HEK293 (cell line): ENCODE measurements around the gene SNRNP70.

Source experiments
- BCL11A ChIP-seq: fragments of 450-650 bp; formaldehyde crosslinking; IDR thresholded peaks from 2 replicates; pipeline ENCODE4 v1.5.1; 2016; ENCODE audit warnings: low read depth, missing biosample characterization, missing genetic modification characterization
- EGR2 ChIP-seq: fragments of 450-650 bp; formaldehyde crosslinking; IDR thresholded peaks from 2 replicates; pipeline ENCODE4 v1.5.1; 2016; ENCODE audit warnings: low read depth, missing biosample characterization, missing genetic modification characterization
- WT1 ChIP-seq: fragments of 450-650 bp; formaldehyde crosslinking; IDR thresholded peaks from 2 replicates; pipeline ENCODE4 v1.5.1; 2016; ENCODE audit warnings: missing biosample characterization, missing genetic modification characterization
- YY2 ChIP-seq: fragments of 450-650 bp; formaldehyde crosslinking; IDR thresholded peaks from 2 replicates; pipeline ENCODE4 v1.5.1; 2016; ENCODE audit warnings: missing biosample characterization, missing genetic modification characterization
- ZBTB1 ChIP-seq: fragments of 450-650 bp; formaldehyde crosslinking; IDR thresholded peaks from 2 replicates; pipeline ENCODE4 v1.5.1; 2016; ENCODE audit warnings: missing biosample characterization, missing genetic modification characterization
- ZFP37 ChIP-seq: fragments of 450-650 bp; formaldehyde crosslinking; IDR thresholded peaks from 2 replicates; pipeline ENCODE4 v1.5.1; 2016; ENCODE audit warnings: missing biosample characterization, missing genetic modification characterization
- ZNF10 ChIP-seq: fragments of 450-650 bp; formaldehyde crosslinking; IDR thresholded peaks from 2 replicates; pipeline ENCODE4 v1.5.1; 2017; ENCODE audit warnings: missing biosample characterization, missing genetic modification characterization
- ZNF132 ChIP-seq: fragments of 450-650 bp; formaldehyde crosslinking; IDR thresholded peaks from 2 replicates; pipeline ENCODE4 v1.5.1; 2017; ENCODE audit warnings: missing biosample characterization, missing genetic modification characterization, borderline replicate concordance
- ZNF140 ChIP-seq: fragments of 450-650 bp; formaldehyde crosslinking; IDR thresholded peaks from 2 replicates; pipeline ENCODE4 v1.5.1; 2016; ENCODE audit warnings: missing biosample characterization, missing genetic modification characterization
- ZNF155 ChIP-seq: fragments of 450-650 bp; formaldehyde crosslinking; IDR thresholded peaks from 2 replicates; pipeline ENCODE4 v1.5.1; 2016; ENCODE audit warnings: missing biosample characterization, missing genetic modification characterization
- ZNF175 ChIP-seq: fragments of 450-650 bp; formaldehyde crosslinking; IDR thresholded peaks from 2 replicates; pipeline ENCODE4 v1.5.1; 2016; ENCODE audit warnings: missing biosample characterization, missing genetic modification characterization
- ZNF19 ChIP-seq: fragments of 450-650 bp; formaldehyde crosslinking; IDR thresholded peaks from 2 replicates; pipeline ENCODE4; 2016; ENCODE audit warnings: missing biosample characterization, missing genetic modification characterization, low read depth
- ZNF2 ChIP-seq: fragments of 450-650 bp; formaldehyde crosslinking; IDR thresholded peaks from 2 replicates; pipeline ENCODE4 v1.5.1; 2016; ENCODE audit warnings: missing biosample characterization, missing genetic modification characterization
- ZNF214 ChIP-seq: fragments of 450-650 bp; formaldehyde crosslinking; IDR thresholded peaks from 2 replicates; pipeline ENCODE4 v1.5.1; 2017; ENCODE audit warnings: missing biosample characterization, mild to moderate bottlenecking, missing genetic modification characterization, borderline replicate concordance
- ZNF221 ChIP-seq: fragments of 450-650 bp; formaldehyde crosslinking; IDR thresholded peaks from 2 replicates; pipeline ENCODE4 v1.5.1; 2017; ENCODE audit warnings: missing biosample characterization, missing genetic modification characterization, borderline replicate concordance
- ZNF223 ChIP-seq: fragments of 450-650 bp; formaldehyde crosslinking; IDR thresholded peaks from 2 replicates; pipeline ENCODE4 v1.5.1; 2016; ENCODE audit warnings: missing biosample characterization, missing genetic modification characterization
- ZNF274 ChIP-seq, 2 experiments: fragments of 200-500 bp in 1 of 2; fragments of 450-650 bp in 1 of 2; sonication (Bioruptor generic) in 1 of 2; formaldehyde crosslinking in 1 of 2; IDR thresholded peaks; 2 replicates each; pipeline versions ENCODE4 v1.5.1 to v1.6.1; 2014 to 2016; ENCODE audit warnings: borderline replicate concordance in 1 of 2, inconsistent platforms in 1 of 2, low read length in 1 of 2, missing biosample characterization in 1 of 2, missing genetic modification characterization in 1 of 2
- ZNF311 ChIP-seq: fragments of 450-650 bp; formaldehyde crosslinking; IDR thresholded peaks from 2 replicates; pipeline ENCODE4 v1.5.1; 2017; ENCODE audit warnings: missing biosample characterization, missing genetic modification characterization, borderline replicate concordance
- ZNF426 ChIP-seq: fragments of 450-650 bp; formaldehyde crosslinking; IDR thresholded peaks from 2 replicates; pipeline ENCODE4 v1.5.1; 2017; ENCODE audit warnings: missing biosample characterization, missing genetic modification characterization, mild to moderate bottlenecking, inconsistent platforms, moderate library complexity
- ZNF48 ChIP-seq: fragments of 450-650 bp; formaldehyde crosslinking; IDR thresholded peaks from 2 replicates; pipeline ENCODE4 v1.5.1; 2016; ENCODE audit warnings: missing biosample characterization, missing genetic modification characterization
- ZNF501 ChIP-seq: fragments of 450-650 bp; formaldehyde crosslinking; IDR thresholded peaks from 2 replicates; pipeline ENCODE4 v1.5.1; 2016; ENCODE audit warnings: missing biosample characterization, missing genetic modification characterization
- ZNF544 ChIP-seq: fragments of 450-650 bp; formaldehyde crosslinking; IDR thresholded peaks from 2 replicates; pipeline ENCODE4 v1.5.0; 2017; ENCODE audit warnings: missing biosample characterization, missing genetic modification characterization
- ZNF571 ChIP-seq: fragments of 450-650 bp; formaldehyde crosslinking; IDR thresholded peaks from 2 replicates; pipeline ENCODE4 v1.5.0; 2017; ENCODE audit warnings: missing biosample characterization, missing genetic modification characterization
- ZNF600 ChIP-seq: fragments of 450-650 bp; formaldehyde crosslinking; IDR thresholded peaks from 2 replicates; pipeline ENCODE4 v1.5.1; 2016; ENCODE audit warnings: missing biosample characterization, missing genetic modification characterization
- ZNF610 ChIP-seq: fragments of 450-650 bp; formaldehyde crosslinking; IDR thresholded peaks from 2 replicates; pipeline ENCODE4 v1.5.1; 2016; ENCODE audit warnings: missing biosample characterization, missing genetic modification characterization, borderline replicate concordance
- ZNF623 ChIP-seq: fragments of 450-650 bp; formaldehyde crosslinking; IDR thresholded peaks from 2 replicates; pipeline ENCODE4 v1.5.1; 2016; ENCODE audit warnings: missing biosample characterization, missing genetic modification characterization
- ZNF626 ChIP-seq: fragments of 450-650 bp; sonication (Bioruptor Pico); formaldehyde crosslinking; IDR thresholded peaks from 2 replicates; pipeline ENCODE4 v1.5.1; 2018; ENCODE audit warnings: missing biosample characterization, missing genetic modification characterization, inconsistent platforms
- ZNF629 ChIP-seq: fragments of 450-650 bp; formaldehyde crosslinking; IDR thresholded peaks from 2 replicates; pipeline ENCODE4 v1.5.1; 2017; ENCODE audit warnings: missing biosample characterization, missing genetic modification characterization
- ZNF776 ChIP-seq: fragments of 450-650 bp; formaldehyde crosslinking; IDR thresholded peaks from 2 replicates; pipeline ENCODE4 v1.5.0; 2017; ENCODE audit warnings: missing biosample characterization, missing genetic modification characterization, borderline replicate concordance
- ZNF843 ChIP-seq: fragments of 450-650 bp; formaldehyde crosslinking; IDR thresholded peaks from 2 replicates; pipeline ENCODE4 v1.5.1; 2016; ENCODE audit warnings: missing biosample characterization, missing genetic modification characterization
- TF ChIP-seq, protein P1 (sequence below): fragments of 450-650 bp; formaldehyde crosslinking; IDR thresholded peaks from 2 replicates; pipeline ENCODE4 v1.5.1; 2016; ENCODE audit warnings: missing biosample characterization, missing genetic modification characterization
- TF ChIP-seq, protein P2 (sequence below): fragments of 450-650 bp; formaldehyde crosslinking; IDR thresholded peaks from 2 replicates; pipeline ENCODE4 v1.5.1; 2016; ENCODE audit warnings: missing biosample characterization, missing genetic modification characterization
- TF ChIP-seq, protein P3 (sequence below): fragments of 450-650 bp; formaldehyde crosslinking; IDR thresholded peaks from 2 replicates; pipeline ENCODE4 v1.5.1; 2016; ENCODE audit warnings: missing biosample characterization, missing genetic modification characterization
- TF ChIP-seq, protein P4 (sequence below): fragments of 450-650 bp; formaldehyde crosslinking; IDR thresholded peaks from 2 replicates; pipeline ENCODE4 v1.5.1; 2016; ENCODE audit warnings: missing biosample characterization, missing genetic modification characterization

SNRNP70 gene

DNA sequence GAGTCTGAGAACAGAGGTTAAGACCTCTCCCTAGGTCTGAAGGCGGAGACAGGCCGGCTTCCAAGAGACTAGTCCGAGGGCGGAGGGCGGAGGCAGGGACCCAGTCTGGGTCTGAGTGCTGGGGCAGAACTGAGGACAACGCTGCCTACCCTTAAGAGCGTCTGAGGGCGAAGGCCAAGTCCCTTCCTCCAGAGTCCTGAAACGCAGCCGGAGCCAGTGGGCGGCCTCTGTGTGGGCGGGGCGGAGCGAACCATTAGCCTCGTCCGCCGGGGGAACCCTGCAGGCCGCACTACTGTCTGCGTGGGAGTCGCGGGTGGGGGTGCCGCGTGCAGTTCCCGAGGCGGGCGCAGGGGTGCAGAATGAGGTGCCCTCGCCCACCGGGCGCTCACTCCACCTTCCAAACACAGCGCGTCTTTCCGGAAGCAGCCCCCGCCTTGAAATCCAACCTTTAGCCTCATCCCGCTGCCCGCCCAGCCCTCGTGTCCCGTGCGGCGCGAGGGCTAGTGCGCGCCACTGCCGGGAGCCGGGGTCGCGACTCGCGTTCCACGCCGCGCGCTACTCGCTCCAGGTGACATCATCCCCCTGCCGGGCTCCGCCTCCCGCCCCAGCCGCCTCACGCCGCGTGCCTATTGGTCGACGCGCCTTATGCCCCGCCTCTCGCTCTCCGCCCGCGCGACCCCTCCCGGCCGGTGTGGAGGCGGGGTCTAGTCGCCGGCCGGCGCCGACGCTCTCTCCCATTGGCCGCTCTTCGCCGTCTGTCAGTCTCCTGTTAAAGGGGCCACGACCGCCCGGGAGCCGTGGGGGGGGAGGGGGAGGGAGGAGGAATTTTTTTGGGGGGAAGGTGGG is 33.5 kb downstream of the SNRNP70 start, which contains the start of gene C19orf73 (continued):
- TF ChIP-seq ZBTB1 (tag by site-specific recombination) (no peak), ZNF629 (peak; percentile 81), BCL11A (tag by site-specific recombination) (peak; percentile 76; the same call in 1 of the 2 replicates), ZNF19 (no peak), ZNF175 (tag by site-specific recombination) (no peak), EGR2 (tag by site-specific recombination) (peak; percentile 99), ZNF221 (no peak), ZNF274 (IDR thresholded peaks at IDR 0.05; ENCODE audit: low read length) (no peak), ZNF274 (tag by site-specific recombination; IDR thresholded peaks at IDR 0.05; ENCODE audit: borderline replicate concordance) (no peak), ZNF776 (tag by site-specific recombination) (no peak), ZNF2 (tag by site-specific recombination) (peak; percentile 87), ZNF140 (tag by site-specific recombination) (no peak), ZNF501 (tag by site-specific recombination) (peak; percentile 92), ZNF426 (tag by site-specific recombination) (no peak), ZNF132 (tag by site-specific recombination) (no peak), ZFP37 (peak; percentile 78; the same call in 1 of the 2 replicates), ZNF223 (tag by site-specific recombination) (no peak), WT1 (tag by site-specific recombination) (no peak; the same call in 1 of the 2 replicates), ZNF843 (tag by site-specific recombination) (peak; percentile 88), ZNF626 (tag by site-specific recombination) (no peak), ZNF311 (tag by site-specific recombination) (no peak), ZNF48 (no peak), YY2 (tag by site-specific recombination) (peak; percentile 39; the same call in 1 of the 2 replicates), ZNF544 (tag by site-specific recombination) (no peak), ZNF600 (tag by site-specific recombination) (peak; percentile 26; the same call in 1 of the 2 replicates), ZNF571 (tag by site-specific recombination) (no peak), ZNF10 (tag by site-specific recombination) (0 out of 2 replicates have a peak, but pooled peaks have one; percentile 13), ZNF155 (tag by site-specific recombination) (no peak), ZNF623 (tag by site-specific recombination) (0 out of 2 replicates have a peak, but pooled peaks have one; percentile 29), ZNF610 (tag by site-specific recombination) (peak; percentile 85), ZNF214 (tag by site-specific recombination) (no peak)
- TF ChIP-seq, protein P1, sequence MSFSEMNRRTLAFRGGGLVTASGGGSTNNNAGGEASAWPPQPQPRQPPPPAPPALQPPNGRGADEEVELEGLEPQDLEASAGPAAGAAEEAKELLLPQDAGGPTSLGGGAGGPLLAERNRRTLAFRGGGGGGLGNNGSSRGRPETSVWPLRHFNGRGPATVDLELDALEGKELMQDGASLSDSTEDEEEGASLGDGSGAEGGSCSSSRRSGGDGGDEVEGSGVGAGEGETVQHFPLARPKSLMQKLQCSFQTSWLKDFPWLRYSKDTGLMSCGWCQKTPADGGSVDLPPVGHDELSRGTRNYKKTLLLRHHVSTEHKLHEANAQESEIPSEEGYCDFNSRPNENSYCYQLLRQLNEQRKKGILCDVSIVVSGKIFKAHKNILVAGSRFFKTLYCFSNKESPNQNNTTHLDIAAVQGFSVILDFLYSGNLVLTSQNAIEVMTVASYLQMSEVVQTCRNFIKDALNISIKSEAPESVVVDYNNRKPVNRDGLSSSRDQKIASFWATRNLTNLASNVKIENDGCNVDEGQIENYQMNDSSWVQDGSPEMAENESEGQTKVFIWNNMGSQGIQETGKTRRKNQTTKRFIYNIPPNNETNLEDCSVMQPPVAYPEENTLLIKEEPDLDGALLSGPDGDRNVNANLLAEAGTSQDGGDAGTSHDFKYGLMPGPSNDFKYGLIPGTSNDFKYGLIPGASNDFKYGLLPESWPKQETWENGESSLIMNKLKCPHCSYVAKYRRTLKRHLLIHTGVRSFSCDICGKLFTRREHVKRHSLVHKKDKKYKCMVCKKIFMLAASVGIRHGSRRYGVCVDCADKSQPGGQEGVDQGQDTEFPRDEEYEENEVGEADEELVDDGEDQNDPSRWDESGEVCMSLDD (tag by site-specific recombination): peak; percentile 91
- TF ChIP-seq, protein P2, sequence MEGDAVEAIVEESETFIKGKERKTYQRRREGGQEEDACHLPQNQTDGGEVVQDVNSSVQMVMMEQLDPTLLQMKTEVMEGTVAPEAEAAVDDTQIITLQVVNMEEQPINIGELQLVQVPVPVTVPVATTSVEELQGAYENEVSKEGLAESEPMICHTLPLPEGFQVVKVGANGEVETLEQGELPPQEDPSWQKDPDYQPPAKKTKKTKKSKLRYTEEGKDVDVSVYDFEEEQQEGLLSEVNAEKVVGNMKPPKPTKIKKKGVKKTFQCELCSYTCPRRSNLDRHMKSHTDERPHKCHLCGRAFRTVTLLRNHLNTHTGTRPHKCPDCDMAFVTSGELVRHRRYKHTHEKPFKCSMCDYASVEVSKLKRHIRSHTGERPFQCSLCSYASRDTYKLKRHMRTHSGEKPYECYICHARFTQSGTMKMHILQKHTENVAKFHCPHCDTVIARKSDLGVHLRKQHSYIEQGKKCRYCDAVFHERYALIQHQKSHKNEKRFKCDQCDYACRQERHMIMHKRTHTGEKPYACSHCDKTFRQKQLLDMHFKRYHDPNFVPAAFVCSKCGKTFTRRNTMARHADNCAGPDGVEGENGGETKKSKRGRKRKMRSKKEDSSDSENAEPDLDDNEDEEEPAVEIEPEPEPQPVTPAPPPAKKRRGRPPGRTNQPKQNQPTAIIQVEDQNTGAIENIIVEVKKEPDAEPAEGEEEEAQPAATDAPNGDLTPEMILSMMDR: peak; percentile 91
- TF ChIP-seq, protein P3, sequence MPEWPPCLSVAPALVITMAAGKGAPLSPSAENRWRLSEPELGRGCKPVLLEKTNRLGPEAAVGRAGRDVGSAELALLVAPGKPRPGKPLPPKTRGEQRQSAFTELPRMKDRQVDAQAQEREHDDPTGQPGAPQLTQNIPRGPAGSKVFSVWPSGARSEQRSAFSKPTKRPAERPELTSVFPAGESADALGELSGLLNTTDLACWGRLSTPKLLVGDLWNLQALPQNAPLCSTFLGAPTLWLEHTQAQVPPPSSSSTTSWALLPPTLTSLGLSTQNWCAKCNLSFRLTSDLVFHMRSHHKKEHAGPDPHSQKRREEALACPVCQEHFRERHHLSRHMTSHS: no peak
- TF ChIP-seq, protein P4, sequence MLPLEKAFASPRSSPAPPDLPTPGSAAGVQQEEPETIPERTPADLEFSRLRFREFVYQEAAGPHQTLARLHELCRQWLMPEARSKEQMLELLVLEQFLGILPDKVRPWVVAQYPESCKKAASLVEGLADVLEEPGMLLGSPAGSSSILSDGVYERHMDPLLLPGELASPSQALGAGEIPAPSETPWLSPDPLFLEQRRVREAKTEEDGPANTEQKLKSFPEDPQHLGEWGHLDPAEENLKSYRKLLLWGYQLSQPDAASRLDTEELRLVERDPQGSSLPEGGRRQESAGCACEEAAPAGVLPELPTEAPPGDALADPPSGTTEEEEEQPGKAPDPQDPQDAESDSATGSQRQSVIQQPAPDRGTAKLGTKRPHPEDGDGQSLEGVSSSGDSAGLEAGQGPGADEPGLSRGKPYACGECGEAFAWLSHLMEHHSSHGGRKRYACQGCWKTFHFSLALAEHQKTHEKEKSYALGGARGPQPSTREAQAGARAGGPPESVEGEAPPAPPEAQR (tag by site-specific recombination): 0 out of 2 replicates have a peak, but pooled peaks have one; percentile 55
